H9 (cell line): Measurements from ENCODE around the gene HS1BP3. TPM values are rescaled to one million over a fixed set of nuclear protein-coding genes. Genes with fewer than 3 reads are reported as not detected.

Experiments
- DNase-seq: peaks from one replicate; pipeline ENCODE4 v3.0.0-alpha.2; 2017
- H2AFZ ChIP-seq: one replicate; pipeline ENCODE4 v1.6.1; 2013; ENCODE audit warnings: mild to moderate bottlenecking, low read length, control low read depth, moderate library complexity
- H2AK5ac ChIP-seq: 2 replicates; pipeline ENCODE4 v1.6.1; 2013; ENCODE audit warnings: low read length, control low read depth, mixed read lengths; ENCODE audit not compliant: insufficient read length
- H2BK120ac ChIP-seq: one replicate; pipeline ENCODE4 v1.6.1; 2013; ENCODE audit warnings: low read depth, mild to moderate bottlenecking, low read length, control low read depth, inconsistent platforms; ENCODE audit not compliant: poor library complexity, severe bottlenecking
- H2BK12ac ChIP-seq: 2 replicates; pipeline ENCODE4 v1.6.1; 2013; ENCODE audit warnings: low read length, control low read depth, mixed read lengths, low read depth; ENCODE audit not compliant: insufficient read length
- H2BK15ac ChIP-seq: 2 replicates; pipeline ENCODE4 v1.6.1; 2013; ENCODE audit warnings: low read depth, low read length, control low read depth
- H2BK20ac ChIP-seq: one replicate; pipeline ENCODE4 v1.6.1; 2013; ENCODE audit warnings: low read depth, mild to moderate bottlenecking, low read length, control low read depth, inconsistent platforms; ENCODE audit not compliant: poor library complexity, severe bottlenecking
- H2BK5ac ChIP-seq: 2 replicates; pipeline ENCODE4 v1.6.1; 2013; ENCODE audit warnings: low read length, control low read depth, mixed read lengths; ENCODE audit not compliant: insufficient read length
- H3K14ac ChIP-seq: 2 replicates; pipeline ENCODE4 v1.6.1; 2013; ENCODE audit warnings: low read length, control low read depth; ENCODE audit not compliant: insufficient read depth
- H3K18ac ChIP-seq: 2 replicates; pipeline ENCODE4 v1.6.1; 2013; ENCODE audit warnings: low read depth, mild to moderate bottlenecking, mixed read lengths, low read length, control low read depth; ENCODE audit not compliant: insufficient read length
- H3K23ac ChIP-seq: 2 replicates; pipeline ENCODE4 v1.6.1; 2013; ENCODE audit warnings: low read length, control low read depth, mixed read lengths, low read depth; ENCODE audit not compliant: insufficient read length
- H3K23me2 ChIP-seq: 2 replicates; pipeline ENCODE4 v1.6.1; 2013; ENCODE audit warnings: low read depth, mild to moderate bottlenecking, mixed read lengths, low read length, control low read depth; ENCODE audit not compliant: insufficient read length, poor library complexity, severe bottlenecking
- H3K27ac ChIP-seq: 2 replicates; pipeline ENCODE4 v1.5.1; 2013; ENCODE audit warnings: low read length, control low read depth, mixed read lengths, low read depth; ENCODE audit not compliant: insufficient read length
- H3K27me3 ChIP-seq: 2 replicates; pipeline ENCODE4 v1.6.1; 2013; ENCODE audit warnings: low read length, control low read depth, inconsistent platforms; ENCODE audit not compliant: insufficient read depth
- H3K4ac ChIP-seq: 2 replicates; pipeline ENCODE4 v1.6.1; 2013; ENCODE audit warnings: low read depth, mild to moderate bottlenecking, control low read depth, inconsistent platforms, low read length, moderate library complexity
- H3K4me1 ChIP-seq: 2 replicates; pipeline ENCODE4 v1.6.1; 2013; ENCODE audit warnings: low read length, control low read depth, inconsistent platforms; ENCODE audit not compliant: insufficient read depth
- H3K4me2 ChIP-seq: 2 replicates; pipeline ENCODE4 v1.6.1; 2013; ENCODE audit warnings: low read length, control low read depth, mixed read lengths; ENCODE audit not compliant: insufficient read length, insufficient read depth
- H3K56ac ChIP-seq: 2 replicates; pipeline ENCODE4 v1.6.1; 2013; ENCODE audit warnings: low read depth, mild to moderate bottlenecking, mixed read lengths, low read length, control low read depth; ENCODE audit not compliant: insufficient read length
- H3K79me1 ChIP-seq: 2 replicates; pipeline ENCODE4 v1.6.1; 2013; ENCODE audit warnings: low read depth, mild to moderate bottlenecking, moderate library complexity, low read length, control low read depth, inconsistent platforms; ENCODE audit not compliant: insufficient read depth, poor library complexity, severe bottlenecking
- H3K79me2 ChIP-seq: 2 replicates; pipeline ENCODE4 v1.6.1; 2013; ENCODE audit warnings: low read length, control low read depth, inconsistent platforms; ENCODE audit not compliant: insufficient read depth
- H3K9ac ChIP-seq: 2 replicates; pipeline ENCODE4 v1.6.1; 2013; ENCODE audit warnings: low read length, control low read depth, mixed read lengths; ENCODE audit not compliant: insufficient read length; ENCODE audit errors: extremely low read depth
- H3K9me3 ChIP-seq: one replicate; pipeline ENCODE4 v1.6.1; 2013; ENCODE audit warnings: low read depth, low read length, inconsistent platforms; ENCODE audit not compliant: control insufficient read depth
- H3T11ph ChIP-seq: one replicate; pipeline ENCODE4 v1.6.1; 2013; ENCODE audit warnings: mild to moderate bottlenecking, low read length, control low read depth, inconsistent platforms
- H4K20me1 ChIP-seq: one replicate; pipeline ENCODE4 v1.6.1; 2013; ENCODE audit not compliant: control insufficient read depth, insufficient read length, insufficient read depth
- H4K5ac ChIP-seq: 2 replicates; pipeline ENCODE4 v1.6.1; 2013; ENCODE audit warnings: low read depth, mild to moderate bottlenecking, mixed read lengths, low read length, control low read depth; ENCODE audit not compliant: insufficient read length
- H4K8ac ChIP-seq: replicated peaks from 2 replicates; pipeline ENCODE4 v1.6.1; 2013; ENCODE audit warnings: low read length, control low read depth, mixed read lengths, low read depth; ENCODE audit not compliant: insufficient read length
- H4K91ac ChIP-seq: 2 replicates; pipeline ENCODE4 v1.6.1; 2013; ENCODE audit warnings: low read depth, mild to moderate bottlenecking, moderate library complexity, mixed read lengths, low read length, control low read depth; ENCODE audit not compliant: insufficient read length
- H3K27ac Mint-ChIP-seq, 3 experiments: 2 replicates in 2 of 3; 3 replicates in 1 of 3; pipeline ENCODE4 v1.8.0; 2020 to 2021; ENCODE audit warnings: mixed read lengths in 3 of 3, mild to moderate bottlenecking in 1 of 3, moderate library complexity in 1 of 3
- H3K27me3 Mint-ChIP-seq: 2 replicates; pipeline ENCODE4 v1.8.0; 2021; ENCODE audit warnings: low read depth, mild to moderate bottlenecking, moderate library complexity, mixed read lengths
- H3K36me3 Mint-ChIP-seq, 3 experiments: 2 replicates in 2 of 3; 3 replicates in 1 of 3; pipeline ENCODE4 v1.8.0; 2020 to 2021; ENCODE audit warnings: low read depth in 3 of 3, mixed read lengths in 3 of 3; ENCODE audit not compliant: insufficient read depth in 1 of 3
- H3K4me1 Mint-ChIP-seq, 2 experiments: 2 replicates each; pipeline ENCODE4 v1.8.0; 2020; ENCODE audit warnings: mixed read lengths in 2 of 2
- H3K4me3 Mint-ChIP-seq, 2 experiments: 2 replicates in 1 of 2; 3 replicates in 1 of 2; pipeline ENCODE4 v1.8.0; 2020 to 2021; ENCODE audit warnings: mild to moderate bottlenecking in 2 of 2, mixed read lengths in 2 of 2, moderate library complexity in 1 of 2
- H3K9me3 Mint-ChIP-seq, 2 experiments: 2 replicates in 1 of 2; 3 replicates in 1 of 2; pipeline ENCODE4 v1.8.0; 2020; ENCODE audit warnings: mild to moderate bottlenecking in 2 of 2, mixed read lengths in 2 of 2, moderate library complexity in 1 of 2
- CTCF ChIP-seq: fragments of 200-600 bp; sonication (generic); conservative IDR thresholded peaks from 3 replicates; pipeline ENCODE4 v1.8.0; 2021; ENCODE audit warnings: antibody characterized with exemption, mild to moderate bottlenecking
- WGBS: extraction: QIAGEN DNeasy Blood & Tissue Kit; methylation state at CpG from one replicate; pipeline ENCODE4 v1.1.7; 2013; ENCODE audit warnings: missing lambda C conversion rate, low lambda C conversion rate, mixed read lengths; ENCODE audit not compliant: insufficient read length; ENCODE audit errors: extremely low coverage; 5-methylcytosine and 5-hydroxymethylcytosine counted together
- total RNA-seq: library from RNA; stranded (reverse); gene quantifications from 2 replicates; pipeline ENCODE4 v1.2.1, GENCODE V29; 2021

The HS1BP3 gene
- total RNA-seq, 1 experiment from 2014 or later: 11.1 TPM

GRCh38 chr2:20643060-20643459, 7.8 kb downstream of the HS1BP3 start:
- no peak overlapping the region for H2BK20ac ChIP-seq
- H2AK5ac ChIP-seq: no peak overlapping the region
- H2BK15ac ChIP-seq: no peak overlapping the region
- H3K79me2 ChIP-seq: no peaks in the 10 kb centered on the region
- H4K91ac ChIP-seq: no peak overlapping the region
- H4K5ac ChIP-seq: no peak overlapping the region
- no peak overlapping the region for H3T11ph ChIP-seq
- H3K27me3 ChIP-seq: no peaks in the 10 kb centered on the region
- no peaks in the 10 kb centered on the region; a peak in 1 of 5 replicates for H3K9me3 Mint-ChIP-seq
- no peaks in the 10 kb centered on the region; the same call in 1 of the 2 replicates for H3K27me3 Mint-ChIP-seq
- H3K9me3 ChIP-seq: no peaks in the 10 kb centered on the region
- H3K4me3 Mint-ChIP-seq: no peak overlapping the region
- no peak for DNase-seq
- no peak overlapping the region for H3K18ac ChIP-seq
- H3K4me1 Mint-ChIP-seq: peaks cover 5% of the 10 kb centered on the region in 2 experiments
- no peak overlapping the region for H2BK120ac ChIP-seq
- H3K23me2 ChIP-seq: no peaks in the 10 kb centered on the region
- no peak overlapping the region for H3K23ac ChIP-seq
- no peaks in the 10 kb centered on the region for H4K20me1 ChIP-seq
- H3K4me1 ChIP-seq: no peaks in the 10 kb centered on the region; the same call in 1 of the 2 replicates
- no peak overlapping the region for H3K4ac ChIP-seq
- no peak for TF ChIP-seq CTCF
- H3K36me3 Mint-ChIP-seq: peaks cover 0 to 13% (median 2%) of the 10 kb centered on the region in 3 experiments; a peak in 3 of 7 replicates
- H2AFZ ChIP-seq: no peak overlapping the region
- no peak overlapping the region for H3K14ac ChIP-seq
- no CpG with 5 or more reads among the region's 7 CpGs for WGBS
- H3K4me2 ChIP-seq: no peak overlapping the region
- no peak overlapping the region for H3K56ac ChIP-seq
- no peak overlapping the region for H2BK5ac ChIP-seq
- no peak overlapping the region for H3K27ac ChIP-seq
- H3K9ac ChIP-seq: no peak overlapping the region
- no peak overlapping the region for H2BK12ac ChIP-seq
- no peak overlapping the region for H3K27ac Mint-ChIP-seq
- no peaks in the 10 kb centered on the region for H3K79me1 ChIP-seq
- no peak overlapping the region for H4K8ac ChIP-seq
